ENCODE data around the gene TRIP12. TPM values are rescaled to one million over a fixed set of nuclear protein-coding genes. Genes with fewer than 3 reads are reported as not detected.
"Not testable (repeated sequence)": the region's sequence is repeated elsewhere in the genome, so short reads cannot be mapped to it uniquely, and the experiment has no call there.

The TRIP12 gene
- total RNA-seq, 1 donor from 2014 or later, result 235 TPM

DNA sequence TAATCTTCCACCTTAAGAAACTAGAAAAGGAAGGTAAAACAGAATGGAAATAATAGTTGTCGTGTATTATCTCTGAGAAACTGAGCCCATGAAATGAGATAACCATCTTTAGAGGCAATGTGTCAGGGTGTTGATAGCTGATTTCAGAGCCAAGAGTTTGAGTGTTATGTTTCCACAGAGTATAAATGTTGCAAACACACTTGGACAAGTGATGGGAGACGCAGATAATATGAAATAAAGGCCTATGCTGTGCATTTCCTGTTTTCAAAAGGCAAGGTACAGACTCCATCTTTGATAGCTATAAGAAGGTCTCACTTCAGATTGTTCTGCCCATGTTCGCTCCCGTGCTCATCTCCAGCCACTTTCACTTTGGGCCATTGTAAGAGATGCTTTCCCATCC, 181.5 kb downstream of the TRIP12 start:
- intact Hi-C loops (cut with DNase I), result no loop called here
- no peak for ATAC-seq

DNA sequence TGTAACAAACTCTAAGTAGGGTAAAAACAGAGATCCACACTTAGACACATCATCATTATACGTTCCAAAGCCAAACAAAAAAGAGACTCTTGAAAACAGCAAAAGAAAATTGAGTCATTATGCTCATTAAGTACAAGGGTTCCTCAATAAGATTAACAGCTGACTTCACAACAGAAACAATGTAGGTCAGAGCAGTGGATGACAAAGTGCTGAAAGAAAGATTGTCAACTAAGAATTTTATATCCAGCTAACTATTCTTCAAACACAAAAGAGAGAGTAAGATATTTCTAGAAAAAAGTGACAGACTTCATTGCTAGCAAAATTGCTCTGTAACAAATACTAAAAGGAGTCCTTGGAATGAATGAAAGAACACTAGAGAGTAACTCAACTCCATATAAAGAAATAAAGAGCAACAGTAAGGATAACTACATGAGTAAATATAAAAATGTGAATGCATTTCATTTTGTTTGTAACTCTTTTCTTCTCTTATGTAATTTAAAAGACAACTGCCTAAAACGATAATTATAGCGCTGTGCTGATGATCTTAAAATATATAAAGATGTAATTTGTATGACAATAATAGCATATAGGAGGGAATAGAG, 183.7 kb downstream of the TRIP12 start:
- intact Hi-C loops (cut with DNase I), result no loop called here
- no peak for DNase-seq (ENCODE audit: low spot score)
- no peak for ATAC-seq

More for the DNA sequence above, 181.5 kb downstream of the TRIP12 start:
- no peak for DNase-seq (ENCODE audit: low spot score)

DNA sequence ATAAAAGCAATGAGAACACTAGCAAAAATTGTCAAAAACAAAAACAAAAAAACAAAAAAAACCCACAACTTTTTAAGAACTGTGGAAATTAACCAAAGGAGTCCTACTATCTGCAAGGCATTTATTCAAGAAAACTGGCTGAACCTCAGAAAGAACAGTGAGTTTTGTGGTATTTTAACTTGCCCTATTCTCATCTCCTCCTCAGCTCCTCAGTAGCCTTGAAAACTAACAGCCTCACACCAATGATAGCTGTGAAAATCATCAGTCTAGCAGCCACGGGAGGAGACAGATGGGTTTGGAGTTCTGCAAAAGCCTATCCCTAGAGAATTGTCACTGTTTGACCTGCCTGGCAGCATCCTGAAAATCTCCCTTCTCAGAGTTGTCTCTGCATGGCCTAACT, 187.4 kb downstream of the TRIP12 start:
- intact Hi-C loops (cut with DNase I), result no loop called here
- no peak for DNase-seq (ENCODE audit: low spot score)
- no peak for ATAC-seq

DNA sequence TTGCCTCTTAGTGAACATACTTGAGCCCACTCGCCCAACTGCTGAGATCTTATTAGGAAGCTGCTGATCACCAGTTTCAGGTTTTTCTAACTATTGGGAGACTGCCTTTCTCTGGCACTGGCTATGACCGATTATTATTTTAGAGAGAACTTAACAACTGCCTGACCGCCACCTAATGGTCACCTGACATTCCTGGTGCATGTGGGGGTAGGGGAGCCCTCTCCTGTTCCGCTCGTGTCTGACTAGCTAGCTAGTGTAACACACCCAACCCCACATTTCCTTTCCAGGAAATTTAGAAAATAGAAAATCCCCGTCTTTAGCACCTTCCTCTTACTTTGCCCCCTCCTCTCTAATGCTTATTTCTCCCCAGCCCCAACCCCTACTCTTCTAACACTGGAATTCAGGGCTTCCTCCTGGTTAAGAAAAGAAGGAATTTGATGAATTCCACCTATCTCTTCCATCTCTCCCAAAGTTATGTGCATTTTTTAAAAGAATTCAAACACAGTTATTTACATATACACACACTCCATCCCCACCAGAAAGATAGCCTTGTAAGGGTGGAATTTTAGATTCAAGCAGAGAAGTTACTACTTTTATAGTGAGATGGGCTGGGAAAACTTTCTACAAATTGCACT, 188.1 kb downstream of the TRIP12 start:
- ATAC-seq (no peak), DNase-seq (ENCODE audit: low spot score) (no peak)
- intact Hi-C loops (cut with DNase I), result no loop called here

DNA sequence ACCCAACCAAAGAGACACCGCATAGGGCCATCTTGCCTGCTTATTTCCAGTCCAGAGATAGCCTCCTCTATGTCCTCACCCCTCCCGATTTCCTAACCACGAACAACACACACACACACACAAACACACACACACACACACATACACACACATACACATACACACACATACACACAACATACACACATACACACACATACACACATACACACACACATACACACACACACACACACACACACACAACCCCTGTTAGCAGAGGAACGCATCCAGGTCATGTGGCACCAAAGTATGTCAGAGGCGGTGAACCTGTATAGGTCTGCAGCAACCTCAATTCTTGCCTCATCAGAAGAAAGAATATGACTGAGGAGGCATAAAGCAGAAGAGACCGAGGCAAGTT, 188.9 kb downstream of the TRIP12 start:
- no peak for ATAC-seq
- DNase-seq (ENCODE audit: low spot score), result no peak
- intact Hi-C loops (cut with DNase I), result no loop called here

DNA sequence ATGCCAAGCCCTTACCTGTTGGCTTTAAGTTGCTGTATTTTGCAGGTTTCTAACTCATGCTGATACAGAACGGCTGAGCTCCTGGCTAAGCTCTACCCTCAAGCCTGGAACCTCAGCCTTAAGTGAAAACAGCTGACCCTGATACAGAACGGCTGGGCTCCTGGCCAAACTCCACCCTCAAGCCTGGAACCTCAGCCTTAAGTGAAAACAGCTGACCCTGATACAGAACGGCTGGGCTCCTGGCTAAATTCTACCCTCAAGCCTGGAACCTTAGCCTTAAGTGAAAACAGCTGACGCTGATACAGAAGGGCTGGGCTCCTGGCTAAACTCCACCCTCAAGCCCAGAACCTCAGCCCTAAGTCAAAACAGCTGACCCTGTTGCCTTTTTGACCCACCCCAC, 189.9 kb downstream of the TRIP12 start:
- peak; percentile 62 for ATAC-seq
- DNase-seq (ENCODE audit: low spot score), result no peak
- intact Hi-C loops (cut with DNase I), result no loop called here

DNA sequence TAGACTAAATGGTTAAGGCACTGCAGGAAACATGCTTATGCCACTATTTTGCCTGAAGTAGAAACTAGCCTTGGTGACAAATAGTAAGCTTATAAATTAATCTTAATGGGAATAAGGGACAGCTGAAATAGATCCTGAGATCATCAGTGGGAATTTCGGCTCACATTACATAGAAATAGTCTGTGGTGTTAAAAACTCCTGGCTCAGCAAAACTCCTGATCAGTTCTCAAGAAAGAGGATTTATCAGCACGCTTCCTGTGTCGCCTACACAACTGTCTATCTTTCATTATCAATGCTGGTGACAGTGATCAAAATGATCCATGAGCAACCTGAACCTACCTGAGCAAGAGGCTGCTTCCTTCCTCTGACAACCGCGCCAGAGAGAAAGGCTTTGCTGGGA, 190.4 kb downstream of the TRIP12 start:
- ATAC-seq, result no peak
- intact Hi-C loops (cut with DNase I), result no loop called here
- DNase-seq (ENCODE audit: low spot score), result no peak

DNA sequence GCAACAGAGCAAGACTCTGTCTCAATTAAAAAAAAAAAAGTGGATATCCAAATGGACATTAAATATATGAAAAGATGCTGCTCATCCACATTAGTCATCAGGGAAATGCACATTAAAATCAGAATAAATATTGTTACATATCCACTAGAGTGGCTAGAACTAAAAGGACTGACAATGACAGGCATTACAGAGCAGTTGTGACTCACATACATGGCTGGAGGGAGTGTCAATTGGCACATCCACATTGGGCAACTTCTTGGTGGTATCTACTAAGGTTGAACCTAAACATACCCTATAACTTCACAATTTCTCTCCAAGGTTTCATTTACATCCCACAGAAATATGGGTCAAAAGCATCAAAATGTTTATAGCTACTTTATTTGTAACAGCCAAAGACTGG, 193.4 kb downstream of the TRIP12 start:
- DNase-seq (ENCODE audit: low spot score) (no peak), ATAC-seq (no peak)
- intact Hi-C loops (cut with DNase I), result no loop called here

DNA sequence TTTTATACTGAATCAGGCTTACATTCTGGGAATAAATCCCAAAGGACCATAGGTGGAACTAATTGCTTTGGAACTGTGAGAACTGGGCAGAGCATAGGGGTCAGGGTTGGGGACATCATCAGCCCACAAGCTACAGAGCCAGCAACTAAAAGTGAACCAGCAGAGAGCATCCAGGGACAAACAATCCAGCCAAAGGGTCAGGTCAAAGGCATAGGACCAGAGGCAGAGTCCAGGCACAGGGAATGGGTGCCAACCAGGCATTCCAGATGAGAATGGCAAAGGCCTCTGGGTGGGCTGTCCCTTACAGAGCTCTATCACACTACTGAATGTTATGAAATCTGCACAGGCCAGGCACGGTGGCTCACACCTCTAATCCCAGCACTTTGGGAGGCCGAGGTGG, 195.2 kb downstream of the TRIP12 start:
- intact Hi-C loops (cut with DNase I), result no loop called here
- no peak for ATAC-seq
- DNase-seq (ENCODE audit: low spot score), result no peak

DNA sequence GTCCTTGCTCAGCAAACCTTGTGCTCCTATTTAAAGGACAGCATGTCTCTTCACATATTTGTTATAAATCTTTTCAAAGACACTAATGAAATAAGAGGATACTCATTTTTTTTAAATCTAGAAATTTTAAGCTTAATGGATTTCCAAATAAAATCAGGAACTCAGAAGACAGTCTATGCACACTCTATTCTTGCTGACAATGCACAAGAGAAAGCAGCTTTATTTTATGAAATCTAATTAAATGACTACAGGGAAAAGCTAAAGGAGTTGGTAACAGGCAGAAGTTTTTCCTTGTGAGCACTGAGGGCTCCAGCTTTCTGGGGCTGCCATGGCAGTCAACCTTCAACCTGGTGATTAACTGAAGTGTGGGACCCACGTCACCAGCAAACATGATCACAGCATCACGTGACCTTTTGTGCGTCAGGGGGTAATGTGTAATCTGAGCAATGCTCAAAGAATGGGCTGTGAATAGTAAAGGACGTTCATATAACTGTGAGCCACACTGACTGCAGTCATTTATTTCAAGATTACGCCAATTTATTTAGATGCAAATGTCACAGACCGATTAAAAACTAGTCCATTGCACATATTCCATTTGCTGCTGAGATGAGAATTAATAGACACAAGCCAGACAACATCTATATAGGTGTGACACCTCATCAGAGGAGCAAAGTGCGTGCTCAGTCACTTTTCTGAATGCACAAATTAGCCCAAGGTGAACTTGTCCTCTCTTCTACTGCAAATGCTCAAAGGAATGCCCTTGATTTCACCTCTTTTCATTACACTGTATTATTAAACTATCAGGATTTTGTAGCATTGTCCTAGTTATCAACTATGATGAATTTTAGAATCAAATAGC, 195.9 kb downstream of the TRIP12 start:
- intact Hi-C loops (cut with DNase I), result no loop called here
- DNase-seq (ENCODE audit: low spot score) (no peak), ATAC-seq (no peak)

DNA sequence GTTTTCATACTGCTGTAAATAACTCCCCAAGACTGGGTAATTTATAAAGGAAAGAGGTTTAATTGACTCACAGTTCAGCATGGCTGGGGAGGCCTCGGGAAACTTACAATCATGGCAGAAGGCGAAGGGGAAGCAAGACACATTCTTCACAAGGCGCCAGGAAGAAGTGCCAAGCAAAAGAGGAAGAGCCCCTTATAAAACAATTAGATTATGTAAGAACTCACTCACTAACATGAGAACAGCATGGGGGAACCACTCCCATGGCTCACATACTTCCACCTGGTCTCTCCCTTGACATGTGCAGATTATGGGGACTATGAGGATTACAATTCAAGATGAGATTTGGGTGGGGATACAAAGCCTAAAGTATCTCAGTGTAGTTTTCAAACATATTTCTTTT, 198.6 kb downstream of the TRIP12 start:
- intact Hi-C loops (cut with DNase I); ATAC-seq; DNase-seq (ENCODE audit: low spot score): not testable (repeated sequence)

DNA sequence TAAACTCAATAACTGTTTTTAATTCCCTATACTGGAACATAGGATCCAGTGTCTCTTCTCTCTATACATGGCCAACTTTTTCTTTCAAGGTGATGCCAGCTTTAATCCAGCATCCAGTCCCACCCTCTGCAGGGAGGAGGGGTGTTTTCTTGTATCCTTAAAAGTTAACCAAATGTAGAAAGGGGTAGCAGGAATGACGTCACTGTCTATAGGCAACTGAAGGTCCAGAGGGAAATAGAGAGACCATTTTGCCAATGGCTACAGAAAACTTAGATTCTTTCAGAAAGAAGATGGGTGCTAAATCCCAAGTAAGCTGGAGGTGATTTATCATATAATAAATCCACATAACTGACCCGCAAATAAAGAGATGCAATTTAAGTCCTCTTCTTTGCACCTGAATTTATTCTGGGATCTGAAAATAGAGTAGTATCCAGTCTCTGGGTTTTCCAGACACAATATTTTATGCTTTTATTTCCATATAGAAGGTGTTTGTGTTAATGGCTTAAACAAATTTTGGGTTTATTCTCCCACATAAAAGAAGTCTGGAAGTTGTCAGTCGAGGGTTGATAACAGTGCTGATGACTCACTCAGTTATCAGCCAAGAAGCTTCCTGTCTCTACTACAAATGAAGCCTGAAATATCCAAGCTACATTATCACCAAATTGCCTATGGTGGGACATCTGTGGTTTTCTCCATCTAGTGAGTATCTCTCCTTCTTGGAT, 201.7 kb downstream of the TRIP12 start:
- no peak for ATAC-seq
- intact Hi-C loops (cut with DNase I), result no loop called here
- DNase-seq (ENCODE audit: low spot score), result no peak

DNA sequence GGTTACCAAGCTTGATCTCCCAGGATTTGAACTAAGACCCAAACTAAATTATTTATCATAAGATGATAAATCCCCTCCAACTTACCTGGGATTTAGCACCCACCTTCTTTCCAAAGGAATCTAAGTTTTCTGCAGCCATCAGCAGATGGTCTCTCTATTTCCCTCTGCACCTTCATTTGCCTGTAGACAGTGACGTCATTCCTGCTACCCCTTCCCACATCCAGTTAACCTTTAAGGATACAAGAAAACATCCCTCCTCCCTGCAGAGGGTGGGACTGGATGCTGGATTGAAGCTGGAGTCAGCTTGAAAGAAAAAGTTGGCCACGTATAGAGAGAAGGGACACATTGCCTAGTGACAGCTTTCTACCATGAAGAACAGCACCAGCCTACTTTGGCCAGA, 203.8 kb downstream of the TRIP12 start:
- intact Hi-C loops (cut with DNase I), result no loop called here
- ATAC-seq, result no peak
- DNase-seq (ENCODE audit: low spot score), result no peak

DNA sequence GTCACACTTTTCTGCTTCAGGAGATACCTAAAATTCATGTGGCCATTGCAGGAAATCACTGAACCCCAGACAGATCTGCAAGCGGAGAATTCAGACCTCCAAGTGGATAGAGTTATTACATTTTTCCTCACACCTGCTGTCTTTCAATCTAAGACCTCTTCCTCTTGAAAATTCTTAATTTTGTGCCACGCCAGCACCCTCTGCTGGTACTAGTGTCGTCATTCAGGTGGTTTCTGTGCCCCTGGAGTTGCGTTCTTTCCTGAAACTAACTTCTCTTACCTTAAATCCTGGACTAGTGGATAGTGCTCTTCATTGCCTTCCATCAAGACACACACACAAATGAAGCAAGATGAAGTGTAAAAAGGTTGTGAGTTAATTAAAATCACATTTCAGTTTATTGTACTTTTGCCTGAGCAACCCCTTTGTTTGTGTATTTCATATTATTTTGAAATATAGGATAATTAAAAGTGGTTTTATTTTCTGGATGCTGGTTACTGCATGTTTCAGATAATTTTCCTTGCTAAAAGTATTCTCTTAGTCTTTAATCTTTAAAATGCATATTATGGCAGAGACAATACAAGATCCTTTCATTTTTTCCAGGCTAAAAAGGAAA, 205.8 kb downstream of the TRIP12 start:
- intact Hi-C loops (cut with DNase I), result no loop called here
- DNase-seq (ENCODE audit: low spot score) (no peak), ATAC-seq (no peak)

DNA sequence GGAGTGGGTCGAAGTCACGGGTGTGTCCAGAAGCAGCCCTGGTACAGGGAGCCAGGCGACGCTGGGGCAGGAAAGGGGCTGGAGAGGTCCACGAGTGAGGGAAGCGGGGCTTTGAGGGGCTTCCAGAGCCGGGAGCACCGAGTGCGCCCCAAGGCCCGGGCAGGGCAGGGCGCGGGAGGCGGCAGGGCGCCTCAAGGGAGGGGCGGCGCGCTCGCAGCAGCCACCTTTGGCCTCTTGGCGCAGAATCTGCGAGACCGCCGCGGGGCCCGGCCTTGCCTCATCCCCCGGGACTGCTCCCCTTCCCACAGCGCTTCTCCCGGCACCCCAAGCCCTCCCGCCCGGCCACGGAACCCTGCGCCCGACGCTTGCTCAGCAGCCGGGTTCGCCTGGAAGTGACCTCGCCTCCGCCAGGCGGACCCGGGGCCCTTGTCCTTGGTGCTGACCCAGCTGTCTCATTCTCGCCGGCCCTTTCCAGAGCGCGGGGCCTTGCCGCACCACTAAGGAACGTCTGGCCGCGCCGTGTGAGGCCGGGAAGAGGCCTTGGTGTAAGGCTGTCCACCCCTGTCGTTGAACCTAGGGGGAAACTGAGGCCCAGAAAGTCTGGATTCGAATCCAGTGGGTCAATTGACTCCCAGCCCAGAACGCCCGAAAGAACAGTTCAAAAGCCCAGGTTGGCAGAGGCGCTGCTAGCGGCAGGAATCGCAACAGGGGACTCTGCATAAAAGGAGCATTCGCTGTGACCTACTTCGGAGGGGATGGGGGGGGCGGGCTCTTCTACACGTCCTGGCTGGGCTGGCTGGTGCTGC, 206.9 kb downstream of the TRIP12 start:
- ATAC-seq (peak; percentile 67), DNase-seq (ENCODE audit: low spot score) (peak; percentile 66)
- intact Hi-C loops (cut with DNase I), result no loop called here

DNA sequence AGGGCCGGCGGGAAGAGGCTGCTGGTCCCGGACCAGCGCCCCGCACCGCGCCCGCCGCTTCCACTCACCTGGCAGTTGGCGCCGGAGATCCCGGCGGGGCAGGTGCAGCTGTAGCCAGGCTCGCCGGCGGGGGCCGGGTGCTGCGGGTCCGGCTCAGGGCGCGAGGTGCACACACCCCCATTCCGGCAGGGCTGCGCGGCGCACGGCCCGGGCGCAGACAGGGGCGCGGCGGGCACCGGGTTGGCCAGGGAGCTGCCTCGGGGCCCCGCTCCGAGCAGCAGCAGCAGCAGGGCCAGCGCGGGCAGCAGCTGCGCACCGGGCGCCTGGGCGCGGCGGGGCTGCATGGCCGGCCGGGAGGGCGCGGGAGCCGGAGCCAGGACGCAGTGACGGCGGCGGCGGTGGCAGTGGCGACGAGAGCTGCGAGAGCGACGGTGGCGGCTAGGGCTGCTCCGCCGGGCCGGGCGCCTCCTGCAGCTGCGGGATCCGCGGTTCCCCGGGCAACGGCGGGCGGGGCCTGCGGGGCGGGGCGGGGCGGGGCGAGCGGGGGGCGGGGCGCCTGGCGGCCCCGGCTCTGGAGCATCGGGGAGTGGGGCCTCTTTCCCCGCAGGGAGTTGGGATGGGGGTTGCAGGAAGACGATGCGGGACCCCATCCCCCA, 207.6 kb downstream of the TRIP12 start, which contains the start of gene DNER:
DNER (minus strand) TSS at position 476 of the 656 bp plus-strand sequence; CDS start at position 344, 132 bp downstream.
- intact Hi-C loops (cut with DNase I), result no loop called here

More for the DNA sequence above, 207.6 kb downstream of the TRIP12 start, which contains the start of gene DNER:
- no peak for DNase-seq (ENCODE audit: low spot score)
- ATAC-seq, result no peak
